ENCODE measurements around the gene WDCP. TPM values are rescaled to one million over a fixed set of nuclear protein-coding genes. Genes with fewer than 3 reads are reported as not detected.

Gene WDCP
- total RNA-seq, 1 donor from 2014 or later: 12.6 TPM

- no peak for DNase-seq
Measured at GRCh38 chr2:23993736-23994269, 53.4 kb downstream of the WDCP start.

- DNase-seq: no peak
Measured at GRCh38 chr2:23992931-23993330, 54.3 kb downstream of the WDCP start.

- DNase-seq: peak; percentile 24
Measured at GRCh38 chr2:23988371-23988770, 58.8 kb downstream of the WDCP start.

Small RNAs within 50 kb of the gene (small RNA-seq; reads per million reads assigned to genes)
- not detected for gene RN7SL610P (ENCODE audit: low replicate concordance)
- gene RNU6-370P (ENCODE audit: low replicate concordance): not detected

Other genes starting within 250 kb of the WDCP start
- gene ATAD2B, start 120.3 kb downstream of the WDCP start, total RNA-seq: 49.9 TPM
- gene UBXN2A, start 106.9 kb downstream of the WDCP start, total RNA-seq: 30.6 TPM
- gene MFSD2B, start 37.3 kb downstream of the WDCP start, total RNA-seq: 0.10 TPM
- 6.1 TPM for gene FKBP1B, start 2.4 kb upstream of the WDCP start, total RNA-seq
- gene SF3B6, start 28.9 kb upstream of the WDCP start, total RNA-seq: 110 TPM
- 29.1 TPM for gene TP53I3, start 37.4 kb upstream of the WDCP start, total RNA-seq
- not detected for gene PFN4, start 75.9 kb upstream of the WDCP start, total RNA-seq
- 39.4 TPM for gene FAM228B, start 76.1 kb upstream of the WDCP start, total RNA-seq
- gene FAM228A, start 127.7 kb upstream of the WDCP start, total RNA-seq: 1.3 TPM